Measurements from ENCODE around the gene MAEA.

Gene MAEA

DNA sequence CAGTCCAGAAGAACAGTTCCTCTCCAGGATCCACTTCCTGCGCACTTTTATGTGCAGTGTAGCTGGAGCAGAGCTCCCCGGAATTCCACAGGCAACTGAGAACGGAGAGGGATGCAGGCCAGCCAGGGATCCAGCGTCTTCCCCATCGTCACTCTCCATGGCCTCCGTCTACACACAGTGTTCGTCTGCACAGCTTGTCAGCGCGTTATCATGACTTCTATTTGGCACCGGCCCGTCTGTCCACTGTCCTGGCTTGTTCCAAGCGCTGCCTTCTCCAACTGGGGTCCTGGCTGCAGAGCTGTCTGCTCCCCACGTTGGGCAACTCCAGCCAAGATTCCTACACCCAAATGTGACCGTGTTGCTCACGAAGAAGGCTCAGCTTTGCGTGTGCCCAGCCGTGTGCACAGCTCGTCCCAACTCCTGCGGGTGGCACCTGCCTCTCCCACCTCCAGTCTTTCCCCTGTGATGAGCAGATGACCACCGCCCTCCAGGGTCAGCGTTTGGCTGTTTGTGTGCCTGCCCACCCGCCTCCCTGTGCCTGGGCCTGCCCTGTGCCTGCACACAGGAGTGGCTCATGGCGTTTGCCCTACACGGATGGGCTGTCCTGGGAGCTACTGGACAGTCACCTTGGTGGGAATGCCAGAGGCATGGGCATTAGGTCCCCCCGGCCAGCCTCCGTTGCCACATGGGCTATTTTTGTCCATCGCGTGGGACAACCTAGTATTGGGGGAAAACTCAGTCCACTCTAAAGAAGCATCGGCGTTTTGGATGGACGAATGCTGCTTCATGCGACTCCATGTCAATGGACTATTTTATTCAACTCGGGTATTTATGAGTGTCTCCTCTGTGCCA lies 38.5 kb upstream of the MAEA start:
- ATAC-seq = no peak
- TF ChIP-seq BACH2 (CRISPR knock-in tag; IDR thresholded peaks at IDR 0.05; ENCODE audit: borderline replicate concordance) = no peak
- TF ChIP-seq, protein P1, sequence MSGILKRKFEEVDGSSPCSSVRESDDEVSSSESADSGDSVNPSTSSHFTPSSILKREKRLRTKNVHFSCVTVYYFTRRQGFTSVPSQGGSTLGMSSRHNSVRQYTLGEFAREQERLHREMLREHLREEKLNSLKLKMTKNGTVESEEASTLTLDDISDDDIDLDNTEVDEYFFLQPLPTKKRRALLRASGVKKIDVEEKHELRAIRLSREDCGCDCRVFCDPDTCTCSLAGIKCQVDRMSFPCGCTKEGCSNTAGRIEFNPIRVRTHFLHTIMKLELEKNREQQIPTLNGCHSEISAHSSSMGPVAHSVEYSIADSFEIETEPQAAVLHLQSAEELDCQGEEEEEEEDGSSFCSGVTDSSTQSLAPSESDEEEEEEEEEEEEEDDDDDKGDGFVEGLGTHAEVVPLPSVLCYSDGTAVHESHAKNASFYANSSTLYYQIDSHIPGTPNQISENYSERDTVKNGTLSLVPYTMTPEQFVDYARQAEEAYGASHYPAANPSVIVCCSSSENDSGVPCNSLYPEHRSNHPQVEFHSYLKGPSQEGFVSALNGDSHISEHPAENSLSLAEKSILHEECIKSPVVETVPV (CRISPR knock-in tag; IDR thresholded peaks at IDR 0.05) = no peak
- TF ChIP-seq SNAI2 (CRISPR knock-in tag; IDR thresholded peaks at IDR 0.05) = no peak
- no peak for TF ChIP-seq CSDC2 (CRISPR knock-in tag; IDR thresholded peaks at IDR 0.05)
- no peak for TF ChIP-seq ZFP30 (CRISPR knock-in tag; IDR thresholded peaks at IDR 0.05)
- TF ChIP-seq ISL1 (CRISPR knock-in tag; IDR thresholded peaks at IDR 0.05) = no peak

DNA sequence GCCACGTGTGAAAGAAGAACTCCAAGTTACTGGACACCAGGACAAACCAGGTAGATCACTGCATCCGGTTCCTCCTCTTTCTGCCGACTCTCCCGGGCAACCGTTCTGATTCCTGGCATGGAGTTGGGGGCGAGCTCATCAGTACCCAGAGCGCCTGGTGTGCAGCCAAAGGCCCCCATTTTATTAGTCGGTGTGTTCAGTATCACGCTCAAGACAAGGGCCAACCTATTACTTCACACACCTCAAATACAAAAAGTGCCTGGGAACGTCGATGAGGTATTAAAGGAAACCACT lies 38.0 kb upstream of the MAEA start:
- ATAC-seq = no peak
- TF ChIP-seq, protein P1 (CRISPR knock-in tag; IDR thresholded peaks at IDR 0.05) = no peak
- no peak for TF ChIP-seq ZNF8 (CRISPR knock-in tag; IDR thresholded peaks at IDR 0.05)
- no peak for TF ChIP-seq PPARA (CRISPR knock-in tag; IDR thresholded peaks at IDR 0.05; ENCODE audit: borderline replicate concordance)
- TF ChIP-seq ZFP30 (CRISPR knock-in tag; IDR thresholded peaks at IDR 0.05) = no peak
- TF ChIP-seq, protein P2, sequence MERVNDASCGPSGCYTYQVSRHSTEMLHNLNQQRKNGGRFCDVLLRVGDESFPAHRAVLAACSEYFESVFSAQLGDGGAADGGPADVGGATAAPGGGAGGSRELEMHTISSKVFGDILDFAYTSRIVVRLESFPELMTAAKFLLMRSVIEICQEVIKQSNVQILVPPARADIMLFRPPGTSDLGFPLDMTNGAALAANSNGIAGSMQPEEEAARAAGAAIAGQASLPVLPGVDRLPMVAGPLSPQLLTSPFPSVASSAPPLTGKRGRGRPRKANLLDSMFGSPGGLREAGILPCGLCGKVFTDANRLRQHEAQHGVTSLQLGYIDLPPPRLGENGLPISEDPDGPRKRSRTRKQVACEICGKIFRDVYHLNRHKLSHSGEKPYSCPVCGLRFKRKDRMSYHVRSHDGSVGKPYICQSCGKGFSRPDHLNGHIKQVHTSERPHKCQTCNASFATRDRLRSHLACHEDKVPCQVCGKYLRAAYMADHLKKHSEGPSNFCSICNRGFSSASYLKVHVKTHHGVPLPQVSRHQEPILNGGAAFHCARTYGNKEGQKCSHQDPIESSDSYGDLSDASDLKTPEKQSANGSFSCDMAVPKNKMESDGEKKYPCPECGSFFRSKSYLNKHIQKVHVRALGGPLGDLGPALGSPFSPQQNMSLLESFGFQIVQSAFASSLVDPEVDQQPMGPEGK (CRISPR knock-in tag; IDR thresholded peaks at IDR 0.05; ENCODE audit: borderline replicate concordance) = no peak
- TF ChIP-seq ZNF70 (CRISPR knock-in tag; IDR thresholded peaks at IDR 0.05) = no peak
- TF ChIP-seq BACH2 (CRISPR knock-in tag; IDR thresholded peaks at IDR 0.05; ENCODE audit: borderline replicate concordance) = no peak
- TF ChIP-seq TOX (CRISPR knock-in tag; IDR thresholded peaks at IDR 0.05; ENCODE audit: borderline replicate concordance) = no peak
- TF ChIP-seq, protein P3, sequence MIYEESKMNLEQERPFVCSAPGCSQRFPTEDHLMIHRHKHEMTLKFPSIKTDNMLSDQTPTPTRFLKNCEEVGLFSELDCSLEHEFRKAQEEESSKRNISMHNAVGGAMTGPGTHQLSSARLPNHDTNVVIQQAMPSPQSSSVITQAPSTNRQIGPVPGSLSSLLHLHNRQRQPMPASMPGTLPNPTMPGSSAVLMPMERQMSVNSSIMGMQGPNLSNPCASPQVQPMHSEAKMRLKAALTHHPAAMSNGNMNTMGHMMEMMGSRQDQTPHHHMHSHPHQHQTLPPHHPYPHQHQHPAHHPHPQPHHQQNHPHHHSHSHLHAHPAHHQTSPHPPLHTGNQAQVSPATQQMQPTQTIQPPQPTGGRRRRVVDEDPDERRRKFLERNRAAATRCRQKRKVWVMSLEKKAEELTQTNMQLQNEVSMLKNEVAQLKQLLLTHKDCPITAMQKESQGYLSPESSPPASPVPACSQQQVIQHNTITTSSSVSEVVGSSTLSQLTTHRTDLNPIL (CRISPR knock-in tag; IDR thresholded peaks at IDR 0.05; ENCODE audit: low read depth) = no peak
- TF ChIP-seq TCF4 (CRISPR knock-in tag; IDR thresholded peaks at IDR 0.05; ENCODE audit: borderline replicate concordance) = no peak
- TF ChIP-seq GLIS3 (CRISPR knock-in tag; IDR thresholded peaks at IDR 0.05) = no peak
- TF ChIP-seq ZNF565 (CRISPR knock-in tag; conservative IDR thresholded peaks at IDR 0.05; ENCODE audit: low read depth) = no peak
- TF ChIP-seq ZFP3 (CRISPR knock-in tag; IDR thresholded peaks at IDR 0.05) = no peak
- no peak for TF ChIP-seq OSR1 (CRISPR knock-in tag; IDR thresholded peaks at IDR 0.05)
- no peak for TF ChIP-seq ESRRG (CRISPR knock-in tag; IDR thresholded peaks at IDR 0.05)

DNA sequence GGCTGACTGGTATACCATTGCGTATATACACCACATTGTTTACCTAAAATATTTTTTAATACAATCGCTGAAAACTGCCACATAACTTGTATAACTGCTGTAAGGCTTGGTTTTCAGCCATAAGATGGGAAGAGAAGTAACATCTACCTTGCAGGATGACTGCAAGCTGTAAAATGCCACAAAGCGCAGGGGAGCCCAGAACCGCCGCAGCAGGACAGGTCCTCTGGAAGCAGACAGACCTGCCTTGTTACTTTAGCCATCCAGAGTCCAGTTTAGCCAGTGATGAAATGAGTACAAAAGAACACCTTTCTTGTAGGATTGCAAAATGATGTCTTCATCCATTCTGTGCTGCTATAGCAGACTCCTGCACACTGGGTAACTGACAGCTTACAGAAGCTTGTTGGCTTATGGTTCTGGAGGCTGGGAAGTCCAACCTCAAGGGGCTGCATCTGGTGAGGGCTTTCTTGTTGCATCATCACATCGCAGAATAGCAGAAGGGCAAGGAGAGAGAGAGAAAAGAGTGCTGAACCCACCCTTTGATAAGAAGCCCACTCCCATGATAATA lies 36.7 kb upstream of the MAEA start:
- no peak for TF ChIP-seq PPARA (CRISPR knock-in tag; IDR thresholded peaks at IDR 0.05; ENCODE audit: borderline replicate concordance)
- no peak for TF ChIP-seq ARNTL (CRISPR knock-in tag; IDR thresholded peaks at IDR 0.05; ENCODE audit: borderline replicate concordance, low read depth)
- no peak for TF ChIP-seq SNAI2 (CRISPR knock-in tag; IDR thresholded peaks at IDR 0.05)
- ATAC-seq = no peak

DNA sequence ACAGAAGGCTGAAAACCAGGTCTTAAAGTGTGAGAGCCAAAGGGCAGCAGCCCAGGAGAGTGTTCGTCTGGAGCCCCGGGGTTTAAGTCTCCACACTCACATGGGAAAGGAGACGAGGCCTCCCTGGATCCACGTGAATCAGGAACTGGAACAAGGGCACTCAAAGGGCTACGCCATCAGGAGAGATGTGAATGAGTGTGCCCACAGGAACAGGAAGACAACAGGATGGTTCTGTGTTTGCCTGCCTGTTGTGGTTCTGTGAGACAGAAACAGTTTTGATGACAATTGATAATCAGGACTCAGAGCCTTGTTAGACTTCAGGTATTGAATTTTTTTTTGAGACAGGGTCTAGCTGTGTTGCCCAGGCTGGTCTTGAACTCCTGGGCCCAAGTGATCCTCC lies 35.9 kb upstream of the MAEA start:
- no peak for ATAC-seq
- no peak for TF ChIP-seq PPARA (CRISPR knock-in tag; IDR thresholded peaks at IDR 0.05; ENCODE audit: borderline replicate concordance)
- TF ChIP-seq ZNF70 (CRISPR knock-in tag; IDR thresholded peaks at IDR 0.05) = no peak
- no peak for TF ChIP-seq CSDC2 (CRISPR knock-in tag; IDR thresholded peaks at IDR 0.05)
- no peak for TF ChIP-seq ZNF8 (CRISPR knock-in tag; IDR thresholded peaks at IDR 0.05)
- TF ChIP-seq ZC3H10 (CRISPR knock-in tag; IDR thresholded peaks at IDR 0.05) = no peak
- TF ChIP-seq RARB (CRISPR knock-in tag; IDR thresholded peaks at IDR 0.05) = no peak
- TF ChIP-seq, protein P3 (CRISPR knock-in tag; IDR thresholded peaks at IDR 0.05; ENCODE audit: low read depth) = no peak
- TF ChIP-seq, protein P4, sequence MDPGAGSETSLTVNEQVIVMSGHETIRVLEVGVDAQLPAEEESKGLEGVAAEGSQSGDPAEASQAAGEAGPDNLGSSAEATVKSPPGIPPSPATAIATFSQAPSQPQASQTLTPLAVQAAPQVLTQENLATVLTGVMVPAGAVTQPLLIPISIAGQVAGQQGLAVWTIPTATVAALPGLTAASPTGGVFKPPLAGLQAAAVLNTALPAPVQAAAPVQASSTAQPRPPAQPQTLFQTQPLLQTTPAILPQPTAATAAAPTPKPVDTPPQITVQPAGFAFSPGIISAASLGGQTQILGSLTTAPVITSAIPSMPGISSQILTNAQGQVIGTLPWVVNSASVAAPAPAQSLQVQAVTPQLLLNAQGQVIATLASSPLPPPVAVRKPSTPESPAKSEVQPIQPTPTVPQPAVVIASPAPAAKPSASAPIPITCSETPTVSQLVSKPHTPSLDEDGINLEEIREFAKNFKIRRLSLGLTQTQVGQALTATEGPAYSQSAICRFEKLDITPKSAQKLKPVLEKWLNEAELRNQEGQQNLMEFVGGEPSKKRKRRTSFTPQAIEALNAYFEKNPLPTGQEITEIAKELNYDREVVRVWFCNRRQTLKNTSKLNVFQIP (CRISPR knock-in tag; IDR thresholded peaks at IDR 0.05; ENCODE audit: borderline replicate concordance, low read depth) = no peak
- TF ChIP-seq, protein P1 (CRISPR knock-in tag; IDR thresholded peaks at IDR 0.05) = no peak
- TF ChIP-seq, protein P2 (CRISPR knock-in tag; IDR thresholded peaks at IDR 0.05; ENCODE audit: borderline replicate concordance) = no peak
- no peak for TF ChIP-seq GLIS3 (CRISPR knock-in tag; IDR thresholded peaks at IDR 0.05)

Data from SK-N-SH treated with all-trans-retinoic acid at 6 μM for 48 hours (cell line).